ENCODE measurements around the gene PCYOX1L. TPM values are rescaled to one million over a fixed set of nuclear protein-coding genes. Genes with fewer than 3 reads are reported as not detected.

PCYOX1L gene
- total RNA-seq, 3 donors from 2014 or later: 3.2 to 6.6 (median 5.2) TPM

DNA sequence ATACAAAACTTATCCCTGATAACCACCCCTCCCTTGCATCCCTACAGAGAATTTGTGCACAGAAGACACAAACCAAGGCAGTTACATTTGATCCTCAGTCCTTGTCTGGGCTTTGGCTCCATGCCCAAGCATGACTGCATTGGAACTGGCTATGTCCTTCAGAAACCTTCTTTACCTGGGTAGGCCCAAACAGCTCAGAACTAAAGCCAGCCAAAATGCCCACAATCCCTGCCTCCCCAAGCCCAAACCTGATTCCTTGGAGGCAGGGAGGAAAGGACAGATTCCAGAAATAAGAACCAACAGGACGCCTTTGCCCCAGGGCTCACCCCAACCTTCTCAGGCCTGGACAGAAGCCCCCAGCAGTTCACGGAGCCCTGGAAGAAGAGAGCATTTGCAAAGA lies 13.0 kb downstream of the PCYOX1L start:
- DNase-seq (ENCODE audit: low spot score in 2 of 2): no peak
- H3K4me3 ChIP-seq: no peak overlapping the region
- H3K4me1 ChIP-seq: no peaks in the 10 kb centered on the region
- peak overlapping the region in 1 of 2 donors; percentile 57 for H3K27ac ChIP-seq
- no peaks in the 10 kb centered on the region for H3K9me3 ChIP-seq
- TF ChIP-seq, protein P1, sequence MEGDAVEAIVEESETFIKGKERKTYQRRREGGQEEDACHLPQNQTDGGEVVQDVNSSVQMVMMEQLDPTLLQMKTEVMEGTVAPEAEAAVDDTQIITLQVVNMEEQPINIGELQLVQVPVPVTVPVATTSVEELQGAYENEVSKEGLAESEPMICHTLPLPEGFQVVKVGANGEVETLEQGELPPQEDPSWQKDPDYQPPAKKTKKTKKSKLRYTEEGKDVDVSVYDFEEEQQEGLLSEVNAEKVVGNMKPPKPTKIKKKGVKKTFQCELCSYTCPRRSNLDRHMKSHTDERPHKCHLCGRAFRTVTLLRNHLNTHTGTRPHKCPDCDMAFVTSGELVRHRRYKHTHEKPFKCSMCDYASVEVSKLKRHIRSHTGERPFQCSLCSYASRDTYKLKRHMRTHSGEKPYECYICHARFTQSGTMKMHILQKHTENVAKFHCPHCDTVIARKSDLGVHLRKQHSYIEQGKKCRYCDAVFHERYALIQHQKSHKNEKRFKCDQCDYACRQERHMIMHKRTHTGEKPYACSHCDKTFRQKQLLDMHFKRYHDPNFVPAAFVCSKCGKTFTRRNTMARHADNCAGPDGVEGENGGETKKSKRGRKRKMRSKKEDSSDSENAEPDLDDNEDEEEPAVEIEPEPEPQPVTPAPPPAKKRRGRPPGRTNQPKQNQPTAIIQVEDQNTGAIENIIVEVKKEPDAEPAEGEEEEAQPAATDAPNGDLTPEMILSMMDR (IDR thresholded peaks at IDR 0.05): no peak
- no peak for TF ChIP-seq POLR2A (IDR thresholded peaks at IDR 0.05)
- TF ChIP-seq POLR2AphosphoS5 (IDR thresholded peaks at IDR 0.05): no peak
- intact Hi-C loops (cut with DNase I; ENCODE audit: low total_unique reads): loop anchor here (10.0 kb wide), 1 partner anchor 54 kb away; no protein-coding TSS in a partner anchor
- no peaks in the 10 kb centered on the region for H3K36me3 ChIP-seq
- H3K27me3 ChIP-seq: no peaks in the 10 kb centered on the region

DNA sequence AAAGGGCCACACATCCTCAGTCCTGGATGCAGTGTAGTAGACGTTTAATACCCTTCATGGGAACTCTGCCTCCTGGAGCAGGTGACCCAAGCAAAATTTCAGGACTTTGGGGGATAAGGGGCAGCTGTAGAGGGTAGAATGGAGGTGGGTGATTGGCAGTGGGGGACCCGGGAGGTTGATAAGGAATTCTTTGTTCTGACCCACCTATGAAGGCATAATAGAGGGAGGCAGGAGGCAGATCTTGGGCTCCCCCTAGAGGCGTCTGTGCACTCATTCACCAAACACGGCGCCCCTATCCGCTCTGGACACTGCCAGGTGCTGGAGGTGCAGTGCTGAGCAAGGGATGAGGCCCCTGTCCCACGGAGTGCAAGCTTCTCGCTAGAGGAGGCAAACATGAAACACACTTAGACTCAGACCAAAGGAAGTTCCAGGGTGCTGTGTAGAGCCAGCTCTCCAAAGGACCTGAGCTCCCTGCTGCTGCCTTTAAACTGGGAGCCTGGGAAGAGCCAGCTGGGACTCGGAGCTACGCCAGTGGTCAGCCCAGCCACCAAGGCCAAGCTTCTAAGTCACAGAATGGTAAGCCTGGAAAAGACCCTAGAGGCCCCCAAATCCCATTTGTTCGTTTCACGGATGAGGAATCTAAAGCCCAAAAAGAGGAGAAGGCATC lies 13.6 kb downstream of the PCYOX1L start:
- TF ChIP-seq, protein P1 (IDR thresholded peaks at IDR 0.05): peak; percentile 33 to 57 (median 52)
- TF ChIP-seq POLR2AphosphoS5 (IDR thresholded peaks at IDR 0.05): no peak
- H3K27ac ChIP-seq: peak overlapping the region; percentile 57 to 70
- H3K27me3 ChIP-seq: no peaks in the 10 kb centered on the region
- intact Hi-C loops (cut with DNase I; ENCODE audit: low total_unique reads): loop anchor here (10.0 kb wide), 1 partner anchor 53 kb away; no protein-coding TSS in a partner anchor
- H3K36me3 ChIP-seq: no peaks in the 10 kb centered on the region
- H3K9me3 ChIP-seq: no peaks in the 10 kb centered on the region
- no peak overlapping the region for H3K4me3 ChIP-seq
- no peak for DNase-seq (ENCODE audit: low spot score in 2 of 2)
- H3K4me1 ChIP-seq: no peaks in the 10 kb centered on the region

DNA sequence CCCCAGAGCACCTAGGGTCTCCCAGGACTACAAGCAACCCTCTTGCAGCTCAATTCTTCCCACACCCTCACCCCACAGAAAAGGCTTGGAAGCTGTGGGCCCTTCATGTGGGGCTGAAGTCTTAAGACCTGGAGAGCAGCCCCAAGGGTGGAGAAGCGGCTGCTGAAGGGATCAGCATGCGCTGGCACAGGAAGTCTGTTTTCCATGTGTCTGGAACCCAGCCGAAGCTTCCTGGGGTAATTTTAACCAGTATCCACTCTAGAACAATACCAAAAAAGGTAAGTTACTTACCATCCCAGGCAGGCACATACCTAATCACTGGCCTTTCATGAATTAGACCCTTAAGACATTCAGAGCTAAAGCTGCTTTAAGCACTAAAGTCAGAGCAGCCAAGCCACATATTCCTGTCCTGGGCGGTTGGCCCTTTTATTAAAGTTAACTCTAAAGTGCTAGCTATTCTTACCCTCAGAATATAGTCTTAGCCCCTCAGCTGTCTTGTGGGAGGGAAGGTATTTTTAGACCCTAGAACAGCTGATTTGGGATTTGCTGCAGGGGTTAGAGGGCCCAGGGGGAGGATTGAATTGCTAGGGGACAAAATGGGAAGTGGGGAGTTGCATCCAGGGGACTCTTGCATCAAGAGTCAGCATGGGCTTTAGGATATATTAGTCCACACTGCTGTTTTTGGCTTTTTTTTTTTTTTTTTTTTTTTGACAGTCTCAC lies 14.4 kb downstream of the PCYOX1L start:
- no peak for DNase-seq (ENCODE audit: low spot score in 2 of 2)
- H3K9me3 ChIP-seq: no peaks in the 10 kb centered on the region
- intact Hi-C loops (cut with DNase I; ENCODE audit: low total_unique reads): loop anchor here (10.0 kb wide), 1 partner anchor 53 kb away; no protein-coding TSS in a partner anchor
- no peaks in the 10 kb centered on the region for H3K27me3 ChIP-seq
- peak overlapping the region; percentile 57 to 70 for H3K27ac ChIP-seq
- H3K36me3 ChIP-seq: no peaks in the 10 kb centered on the region
- no peaks in the 10 kb centered on the region for H3K4me1 ChIP-seq
- TF ChIP-seq, protein P1 (IDR thresholded peaks at IDR 0.05): no peak
- TF ChIP-seq POLR2A (IDR thresholded peaks at IDR 0.05): no peak
- TF ChIP-seq POLR2AphosphoS5 (IDR thresholded peaks at IDR 0.05): no peak
- no peak overlapping the region for H3K4me3 ChIP-seq

DNA sequence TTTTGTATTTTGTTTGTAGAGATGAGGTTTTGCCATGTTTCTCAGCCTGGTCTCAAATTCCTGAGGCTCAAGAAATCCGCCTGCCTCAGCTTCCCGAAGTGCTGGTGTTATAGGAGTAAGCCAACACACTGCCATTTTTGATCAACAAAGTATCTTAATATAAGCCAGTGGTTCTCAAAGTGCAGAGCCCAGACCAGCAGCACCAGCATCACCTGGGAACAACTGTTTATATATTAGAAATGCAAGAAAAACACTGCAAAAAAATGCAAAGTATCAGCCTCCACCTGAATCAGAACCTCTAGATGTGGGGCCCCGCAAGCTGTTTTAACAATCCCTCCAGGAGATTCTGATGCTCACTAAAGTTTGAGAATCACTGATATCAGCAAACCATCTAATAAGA lies 15.1 kb downstream of the PCYOX1L start:
- Histone ChIP-seq H3K36me3 (no peaks in the 10 kb centered on the region), H3K9me3 (no peaks in the 10 kb centered on the region), H3K4me1 (no peaks in the 10 kb centered on the region), H3K27ac (peak overlapping the region in 1 of 2 donors; percentile 57), H3K27me3 (no peaks in the 10 kb centered on the region), H3K4me3 (no peak overlapping the region)
- TF ChIP-seq, protein P1 (IDR thresholded peaks at IDR 0.05): no peak
- TF ChIP-seq POLR2AphosphoS5 (IDR thresholded peaks at IDR 0.05) (no peak), POLR2A (IDR thresholded peaks at IDR 0.05) (no peak)
- intact Hi-C loops (cut with DNase I; ENCODE audit: low total_unique reads): loop anchor here (10.0 kb wide), 1 partner anchor 52 kb away; no protein-coding TSS in a partner anchor
- DNase-seq (ENCODE audit: low spot score in 2 of 2): no peak

DNA sequence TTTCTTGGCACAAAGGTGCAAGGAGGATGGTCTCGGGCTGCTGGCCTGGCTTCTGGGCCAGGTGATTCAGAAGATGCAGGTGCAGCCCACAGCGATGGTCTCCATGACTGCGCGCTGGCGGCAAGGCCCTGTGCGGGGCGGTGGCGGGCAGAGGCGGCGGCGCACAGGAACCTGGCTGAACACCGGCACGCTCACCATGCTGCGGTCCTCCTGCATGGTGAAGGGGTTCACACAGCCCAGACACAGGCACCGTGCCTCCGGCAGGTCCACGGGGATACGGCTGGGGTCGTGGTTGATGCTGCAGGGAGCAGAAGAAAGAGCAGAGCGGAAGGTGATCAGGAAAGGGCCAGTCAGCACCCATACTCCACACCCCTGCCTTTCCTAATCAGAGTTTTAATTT lies 16.5 kb downstream of the PCYOX1L start:
- Histone ChIP-seq H3K27me3 (no peaks in the 10 kb centered on the region), H3K4me1 (no peaks in the 10 kb centered on the region), H3K4me3 (no peak overlapping the region), H3K27ac (no peak overlapping the region), H3K9me3 (no peaks in the 10 kb centered on the region), H3K36me3 (no peaks in the 10 kb centered on the region)
- DNase-seq (ENCODE audit: low spot score in 2 of 2): no peak
- no peak for TF ChIP-seq POLR2AphosphoS5 (IDR thresholded peaks at IDR 0.05)
- TF ChIP-seq POLR2A (IDR thresholded peaks at IDR 0.05): no peak
- TF ChIP-seq, protein P1 (IDR thresholded peaks at IDR 0.05): no peak
- intact Hi-C loops (cut with DNase I; ENCODE audit: low total_unique reads): loop anchor here (10.0 kb wide), 1 partner anchor 50 kb away; no protein-coding TSS in a partner anchor

Measured in breast epithelium (tissue), 4 donors.